Measurements from ENCODE around the gene TMEM30A.

DNA sequence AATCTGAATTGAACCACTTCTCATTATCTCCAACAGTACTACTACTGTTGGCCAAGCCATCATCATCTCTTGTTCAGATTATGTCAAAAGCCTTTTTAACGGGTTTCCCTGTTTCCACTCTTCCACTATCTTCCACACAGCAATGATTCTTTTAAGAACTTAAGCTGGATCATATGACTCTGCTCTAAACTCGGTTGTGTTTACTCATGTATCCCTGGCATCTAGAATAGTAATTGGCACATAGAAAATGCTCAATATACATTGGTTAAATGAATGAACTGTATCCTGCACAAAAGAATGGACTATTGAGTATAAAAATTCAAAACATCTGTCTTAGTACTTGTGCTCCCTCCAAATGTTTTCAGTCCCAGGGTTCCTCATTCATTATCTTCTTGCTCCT lies 38.2 kb downstream of the TMEM30A start:
- TF ChIP-seq, protein P1, sequence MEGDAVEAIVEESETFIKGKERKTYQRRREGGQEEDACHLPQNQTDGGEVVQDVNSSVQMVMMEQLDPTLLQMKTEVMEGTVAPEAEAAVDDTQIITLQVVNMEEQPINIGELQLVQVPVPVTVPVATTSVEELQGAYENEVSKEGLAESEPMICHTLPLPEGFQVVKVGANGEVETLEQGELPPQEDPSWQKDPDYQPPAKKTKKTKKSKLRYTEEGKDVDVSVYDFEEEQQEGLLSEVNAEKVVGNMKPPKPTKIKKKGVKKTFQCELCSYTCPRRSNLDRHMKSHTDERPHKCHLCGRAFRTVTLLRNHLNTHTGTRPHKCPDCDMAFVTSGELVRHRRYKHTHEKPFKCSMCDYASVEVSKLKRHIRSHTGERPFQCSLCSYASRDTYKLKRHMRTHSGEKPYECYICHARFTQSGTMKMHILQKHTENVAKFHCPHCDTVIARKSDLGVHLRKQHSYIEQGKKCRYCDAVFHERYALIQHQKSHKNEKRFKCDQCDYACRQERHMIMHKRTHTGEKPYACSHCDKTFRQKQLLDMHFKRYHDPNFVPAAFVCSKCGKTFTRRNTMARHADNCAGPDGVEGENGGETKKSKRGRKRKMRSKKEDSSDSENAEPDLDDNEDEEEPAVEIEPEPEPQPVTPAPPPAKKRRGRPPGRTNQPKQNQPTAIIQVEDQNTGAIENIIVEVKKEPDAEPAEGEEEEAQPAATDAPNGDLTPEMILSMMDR (conservative IDR thresholded peaks at IDR 0.05; ENCODE audit: low read length) = no peak
- TF ChIP-seq EZH2phosphoT487 (IDR thresholded peaks at IDR 0.05; ENCODE audit: borderline replicate concordance) = no peak
